ACC112 (cell line): ENCODE data around the gene APH1B.
"Not testable (repeated sequence)": the region's sequence is repeated elsewhere in the genome, so short reads cannot be mapped to it uniquely, and the experiment has no call there.

Experiments used
- H2AFZ ChIP-seq: fragments of 200-600 bp; sonication (generic); one replicate; pipeline ENCODE4 v1.6.0; 2017; ENCODE audit warnings: antibody characterized with exemption, low read length; ENCODE audit not compliant: unreplicated experiment
- H3K27ac ChIP-seq: fragments of 200-600 bp; sonication (generic); 2 replicates; pipeline ENCODE4 v1.5.1; 2014; ENCODE audit warnings: low read depth, mild to moderate bottlenecking, antibody characterized with exemption, low read length, moderate library complexity
- H3K27me3 ChIP-seq: fragments of 200-600 bp; sonication (generic); 2 replicates; pipeline ENCODE4 v1.6.1; 2014; ENCODE audit warnings: mild to moderate bottlenecking, antibody characterized with exemption, low read length, moderate library complexity, mixed read lengths; ENCODE audit not compliant: insufficient read depth
- H3K36me3 ChIP-seq: fragments of 200-600 bp; sonication (generic); 2 replicates; pipeline ENCODE4 v1.6.1; 2016; ENCODE audit warnings: mild to moderate bottlenecking, antibody characterized with exemption, low read length, moderate library complexity, mixed read lengths; ENCODE audit not compliant: insufficient read depth
- H3K4me1 ChIP-seq: fragments of 200-600 bp; sonication (generic); one replicate; pipeline ENCODE4 v1.6.1; 2016; ENCODE audit warnings: low read length, mixed read lengths; ENCODE audit not compliant: insufficient read depth, unreplicated experiment, control insufficient read depth
- H3K4me3 ChIP-seq: fragments of 200-600 bp; sonication (generic); 2 replicates; pipeline ENCODE4 v1.5.1; 2014; ENCODE audit warnings: mild to moderate bottlenecking, low read depth, low read length
- H3K79me2 ChIP-seq: fragments of 200-600 bp; sonication (generic); one replicate; pipeline ENCODE4 v1.6.0; 2016; ENCODE audit warnings: low read length; ENCODE audit not compliant: control insufficient read depth, unreplicated experiment, insufficient read depth

APH1B gene

DNA sequence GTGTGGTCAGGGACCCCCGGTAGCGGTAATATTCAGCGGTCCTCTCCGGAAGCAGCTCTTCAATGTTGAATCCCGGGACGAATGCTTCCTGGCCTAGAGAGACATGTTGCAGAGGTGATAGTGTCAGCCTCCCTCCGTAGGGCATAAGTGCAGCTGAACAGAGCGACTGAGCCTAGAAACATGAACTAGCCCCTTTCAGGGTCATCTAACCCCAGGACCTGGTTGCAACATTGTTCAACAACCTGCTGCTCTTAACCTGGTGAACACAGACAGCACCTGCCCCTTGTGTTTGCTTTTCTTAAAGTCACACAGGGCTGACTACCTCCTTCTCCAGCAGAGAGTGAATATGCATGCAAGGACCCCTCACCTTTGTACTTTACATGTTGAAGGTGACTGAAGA, 62.9 kb downstream of the APH1B start:
- Histone ChIP-seq H3K4me1 (peaks cover 22% of the 10 kb centered on the region), H3K79me2 (no peaks in the 10 kb centered on the region), H3K4me3 (no peak overlapping the region), H3K36me3 (peaks cover 22% of the 10 kb centered on the region; the same call in 1 of the 2 replicates), H3K27ac (no peak overlapping the region), H2AFZ (no peak overlapping the region), H3K27me3 (no peaks in the 10 kb centered on the region)

- H3K4me3 ChIP-seq: no peak overlapping the region
These were observed 63.5 kb downstream of the APH1B start for GRCh38 chr15:63340878-63341277.

GRCh38 chr15:63341898-63342297, 64.5 kb downstream of the APH1B start:
- peaks cover 28% of the 10 kb centered on the region for H3K4me1 ChIP-seq
- H3K79me2 ChIP-seq: peaks cover 2% of the 10 kb centered on the region
- H2AFZ ChIP-seq: no peak overlapping the region
- no peak overlapping the region for H3K27ac ChIP-seq
- no peaks in the 10 kb centered on the region for H3K27me3 ChIP-seq
- H3K36me3 ChIP-seq: peaks cover 25% of the 10 kb centered on the region; the same call in 1 of the 2 replicates
- H3K4me3 ChIP-seq: no peak overlapping the region

More at GRCh38 chr15:63340878-63341277, 63.5 kb downstream of the APH1B start:
- H2AFZ ChIP-seq: no peak overlapping the region
- no peaks in the 10 kb centered on the region for H3K27me3 ChIP-seq
- no peaks in the 10 kb centered on the region for H3K79me2 ChIP-seq
- peaks cover 24% of the 10 kb centered on the region; the same call in 1 of the 2 replicates for H3K36me3 ChIP-seq
- H3K27ac ChIP-seq: no peak overlapping the region
- peaks cover 23% of the 10 kb centered on the region for H3K4me1 ChIP-seq

GRCh38 chr15:63342996-63343562, 65.7 kb downstream of the APH1B start:
- not testable (repeated sequence) for H3K27me3 ChIP-seq, H3K79me2 ChIP-seq, H3K27ac ChIP-seq, H3K4me3 ChIP-seq, H2AFZ ChIP-seq
- Histone ChIP-seq H3K4me1 (peaks cover 40% of the 10 kb centered on the region), H3K36me3 (peaks cover 22% of the 10 kb centered on the region; the same call in 1 of the 2 replicates)

- no peaks in the 10 kb centered on the region for H3K27me3 ChIP-seq
- H3K79me2 ChIP-seq: peaks cover 10% of the 10 kb centered on the region
- H3K36me3 ChIP-seq: peaks cover 14% of the 10 kb centered on the region; the same call in 1 of the 2 replicates
- peak overlapping the region; percentile 56; the same call in 1 of the 2 replicates for H3K27ac ChIP-seq
- no peak overlapping the region for H2AFZ ChIP-seq
- peaks cover 57% of the 10 kb centered on the region for H3K4me1 ChIP-seq
- no peak overlapping the region for H3K4me3 ChIP-seq
These were observed 67.5 kb downstream of the APH1B start for GRCh38 chr15:63344731-63345390.

DNA sequence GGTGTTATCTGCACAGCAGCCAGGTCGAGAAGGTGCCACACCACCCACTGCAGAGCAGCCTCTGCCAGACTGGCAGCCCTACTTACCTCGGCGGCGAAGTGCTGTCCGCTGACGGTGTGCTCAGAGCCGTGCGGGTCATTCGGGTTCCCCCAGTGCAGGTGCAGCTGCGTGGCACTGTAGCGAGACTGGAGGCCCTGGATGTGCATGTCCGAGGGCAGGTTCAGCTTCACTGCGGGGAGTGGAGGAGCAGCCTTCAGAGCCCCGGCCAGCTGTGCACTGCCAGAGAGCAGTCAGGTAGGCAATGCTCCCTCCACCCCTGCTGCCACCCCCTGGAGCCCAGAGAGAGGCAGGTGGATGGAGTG, 68.0 kb downstream of the APH1B start:
- peaks cover 10% of the 10 kb centered on the region for H3K79me2 ChIP-seq
- peaks cover 9% of the 10 kb centered on the region; the same call in 1 of the 2 replicates for H3K36me3 ChIP-seq
- no peak overlapping the region for H3K4me3 ChIP-seq
- H3K27ac ChIP-seq: 0 out of 2 replicates have a peak overlapping the region, but pooled peaks have one; percentile 56
- H3K27me3 ChIP-seq: no peaks in the 10 kb centered on the region
- peaks cover 62% of the 10 kb centered on the region for H3K4me1 ChIP-seq
- no peak overlapping the region for H2AFZ ChIP-seq

GRCh38 chr15:63347074-63347857, 69.9 kb downstream of the APH1B start:
- Histone ChIP-seq H3K4me1 (peaks cover 65% of the 10 kb centered on the region), H3K36me3 (peaks cover 8% of the 10 kb centered on the region; the same call in 1 of the 2 replicates), H3K4me3 (no peak overlapping the region), H2AFZ (no peak overlapping the region), H3K27ac (peak overlapping the region; percentile 96), H3K79me2 (peaks cover 10% of the 10 kb centered on the region), H3K27me3 (no peaks in the 10 kb centered on the region)

GRCh38 chr15:63348392-63348791, 71.0 kb downstream of the APH1B start:
- peak overlapping the region; percentile 53 for H2AFZ ChIP-seq
- peaks cover 4% of the 10 kb centered on the region; the same call in 1 of the 2 replicates for H3K36me3 ChIP-seq
- peaks cover 60% of the 10 kb centered on the region for H3K4me1 ChIP-seq
- peaks cover 15% of the 10 kb centered on the region for H3K79me2 ChIP-seq
- H3K27me3 ChIP-seq: no peaks in the 10 kb centered on the region
- H3K4me3 ChIP-seq: peak overlapping the region; percentile 41; the same call in 1 of the 2 replicates
- peak overlapping the region; percentile 96 for H3K27ac ChIP-seq

GRCh38 chr15:63349156-63349555, 71.8 kb downstream of the APH1B start:
- H3K79me2 ChIP-seq: peaks cover 15% of the 10 kb centered on the region
- H3K27ac ChIP-seq: peak overlapping the region; percentile 96
- no peaks in the 10 kb centered on the region for H3K27me3 ChIP-seq
- H3K36me3 ChIP-seq: peaks cover 4% of the 10 kb centered on the region; the same call in 1 of the 2 replicates
- H2AFZ ChIP-seq: no peak overlapping the region
- H3K4me3 ChIP-seq: no peak overlapping the region
- H3K4me1 ChIP-seq: peaks cover 56% of the 10 kb centered on the region

DNA sequence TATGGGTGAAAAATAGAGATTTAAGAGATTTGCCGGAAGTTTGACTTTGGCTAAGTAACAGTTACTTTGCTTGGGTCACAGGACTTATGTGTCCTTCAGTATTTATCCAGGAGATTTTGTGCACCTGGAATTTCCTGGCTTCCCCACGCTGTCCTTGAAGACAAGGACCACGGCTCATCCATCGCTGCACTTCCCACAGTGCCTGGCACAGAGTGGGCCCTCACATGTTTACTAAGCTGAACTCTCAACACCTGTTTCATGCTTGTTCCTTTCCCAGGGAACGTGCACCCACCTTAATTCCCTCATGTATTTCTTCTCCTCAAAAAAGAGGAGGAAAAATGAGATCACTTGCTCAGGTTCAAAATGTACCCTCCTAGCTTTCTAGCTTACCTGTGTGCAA, 72.2 kb downstream of the APH1B start:
- H3K27me3 ChIP-seq: no peaks in the 10 kb centered on the region
- peaks cover 15% of the 10 kb centered on the region for H3K79me2 ChIP-seq
- peak overlapping the region; percentile 96 for H3K27ac ChIP-seq
- no peak overlapping the region for H2AFZ ChIP-seq
- H3K36me3 ChIP-seq: peaks cover 4% of the 10 kb centered on the region; the same call in 1 of the 2 replicates
- H3K4me1 ChIP-seq: peaks cover 51% of the 10 kb centered on the region
- H3K4me3 ChIP-seq: no peak overlapping the region
